ENCODE data around the gene RERE.

The RERE gene

GRCh38 chr1:8350914-8351684 is 466.3 kb downstream of the RERE start:
- Histone ChIP-seq H3K27ac (ENCODE audit: low read depth, low read length) (no peak overlapping the region), H3F3A (ENCODE audit: control insufficient read depth, insufficient read depth) (peaks cover 10% of the 10 kb centered on the region), H3K79me2 (ENCODE audit: control insufficient read depth, low read length) (no peaks in the 10 kb centered on the region), H3K4me3 (ENCODE audit: low read length) (no peak overlapping the region), H3K9me2 (replicated peaks; ENCODE audit: control insufficient read depth, low read length) (no peaks in the 10 kb centered on the region), H3K9me3 (ENCODE audit: control insufficient read depth, insufficient read depth, low read length) (no peaks in the 10 kb centered on the region), H4K20me1 (ENCODE audit: control insufficient read depth, insufficient read depth, low read depth, low read length) (peaks cover 8% of the 10 kb centered on the region; the same call in 1 of the 2 replicates), H3K4me2 (ENCODE audit: low read length) (no peak overlapping the region), H3K4me1 (ENCODE audit: control insufficient read depth, low read length) (no peaks in the 10 kb centered on the region), H3K27me3 (ENCODE audit: control insufficient read depth, low read length) (no peaks in the 10 kb centered on the region), H3K36me3 (ENCODE audit: control insufficient read depth, low read length) (peaks cover 25% of the 10 kb centered on the region)
- TF ChIP-seq CTCF (IDR thresholded peaks at IDR 0.05; ENCODE audit: low read depth, low read length, poor library complexity, severe bottlenecking) (no peak), EZH2phosphoT487 (IDR thresholded peaks at IDR 0.05; ENCODE audit: borderline replicate concordance, low read length) (no peak)

GRCh38 chr1:8349961-8350360 is 467.5 kb downstream of the RERE start:
- Histone ChIP-seq H3K4me2 (ENCODE audit: low read length) (no peak overlapping the region), H3K27ac (ENCODE audit: low read depth, low read length) (no peak overlapping the region), H3K36me3 (ENCODE audit: control insufficient read depth, low read length) (peaks cover 13% of the 10 kb centered on the region), H3K4me3 (ENCODE audit: low read length) (no peak overlapping the region), H3K4me1 (ENCODE audit: control insufficient read depth, low read length) (no peaks in the 10 kb centered on the region), H3K9me2 (replicated peaks; ENCODE audit: control insufficient read depth, low read length) (no peaks in the 10 kb centered on the region), H4K20me1 (ENCODE audit: control insufficient read depth, insufficient read depth, low read depth, low read length) (peaks cover 8% of the 10 kb centered on the region; the same call in 1 of the 2 replicates), H3K79me2 (ENCODE audit: control insufficient read depth, low read length) (no peaks in the 10 kb centered on the region), H3F3A (ENCODE audit: control insufficient read depth, insufficient read depth) (peaks cover 10% of the 10 kb centered on the region), H3K27me3 (ENCODE audit: control insufficient read depth, low read length) (no peaks in the 10 kb centered on the region), H3K9me3 (ENCODE audit: control insufficient read depth, insufficient read depth, low read length) (no peaks in the 10 kb centered on the region)
- TF ChIP-seq CTCF (IDR thresholded peaks at IDR 0.05; ENCODE audit: low read depth, low read length, poor library complexity, severe bottlenecking) (no peak), EZH2phosphoT487 (IDR thresholded peaks at IDR 0.05; ENCODE audit: borderline replicate concordance, low read length) (no peak)

GRCh38 chr1:8349473-8349865 is 468.0 kb downstream of the RERE start:
- Histone ChIP-seq H3K79me2 (ENCODE audit: control insufficient read depth, low read length) (no peaks in the 10 kb centered on the region), H3K27ac (ENCODE audit: low read depth, low read length) (no peak overlapping the region), H3K4me3 (ENCODE audit: low read length) (no peak overlapping the region), H3K4me2 (ENCODE audit: low read length) (no peak overlapping the region), H4K20me1 (ENCODE audit: control insufficient read depth, insufficient read depth, low read depth, low read length) (peaks cover 8% of the 10 kb centered on the region; the same call in 1 of the 2 replicates), H3F3A (ENCODE audit: control insufficient read depth, insufficient read depth) (peaks cover 6% of the 10 kb centered on the region), H3K27me3 (ENCODE audit: control insufficient read depth, low read length) (no peaks in the 10 kb centered on the region), H3K4me1 (ENCODE audit: control insufficient read depth, low read length) (no peaks in the 10 kb centered on the region), H3K9me3 (ENCODE audit: control insufficient read depth, insufficient read depth, low read length) (no peaks in the 10 kb centered on the region), H3K9me2 (replicated peaks; ENCODE audit: control insufficient read depth, low read length) (no peaks in the 10 kb centered on the region), H3K36me3 (ENCODE audit: control insufficient read depth, low read length) (peaks cover 9% of the 10 kb centered on the region)
- TF ChIP-seq EZH2phosphoT487 (IDR thresholded peaks at IDR 0.05; ENCODE audit: borderline replicate concordance, low read length) (no peak), CTCF (IDR thresholded peaks at IDR 0.05; ENCODE audit: low read depth, low read length, poor library complexity, severe bottlenecking) (no peak)
